Stomach (tissue), 9 donors: Measurements from ENCODE around the gene SLC29A1. TPM values are rescaled to one million over a fixed set of nuclear protein-coding genes. Genes with fewer than 3 reads are reported as not detected.

Source experiments
- DNase-seq, 2 donors: peaks; one replicate each; pipeline versions ENCODE4 v3.0.0 to v3.0.0-alpha.2; 2013 to 2019
- H3K27ac ChIP-seq, 5 donors: fragments of 200-600 bp in 4 of 5; sonication (generic) in 4 of 5; one replicate each; pipeline ENCODE4 v1.5.1; 2013 to 2019; ENCODE audit warnings: mild to moderate bottlenecking in 1 of 5, moderate library complexity in 1 of 5
- H3K27me3 ChIP-seq, 3 donors: fragments of 200-600 bp; sonication (generic); one replicate each; pipeline ENCODE4 v1.5.1; 2017 to 2019; ENCODE audit warnings: mixed run types in 1 of 3
- H3K36me3 ChIP-seq, 4 donors: fragments of 200-600 bp; sonication (generic); 1 replicate in 3 of 4; 2 replicates in 1 of 4; pipeline ENCODE4 v1.5.1; 2016 to 2019
- H3K4me1 ChIP-seq, 4 donors: fragments of 200-600 bp; sonication (generic); one replicate each; pipeline ENCODE4 v1.5.1; 2016 to 2019
- H3K4me3 ChIP-seq, 4 donors: fragments of 200-600 bp; sonication (generic) in 3 of 4; one replicate each; pipeline ENCODE4 v1.5.1; 2016 to 2019; ENCODE audit warnings: mild to moderate bottlenecking in 1 of 4
- H3K9me3 ChIP-seq, 4 donors: fragments of 200-600 bp; sonication (generic); one replicate each; pipeline ENCODE4 v1.5.1; 2016 to 2019
- EP300 ChIP-seq: sonication (generic); formaldehyde crosslinking; IDR thresholded peaks from one replicate; pipeline ENCODE4 v1.6.1; 2017; ENCODE audit warnings: antibody characterized with exemption
- POLR2A ChIP-seq, 4 donors: fragments of 450-650 bp; IDR thresholded peaks; one replicate each; pipeline ENCODE4 v1.6.1; 2016; ENCODE audit warnings: antibody characterized with exemption in 4 of 4, control low read depth in 2 of 4, mild to moderate bottlenecking in 1 of 4, moderate library complexity in 1 of 4
- POLR2AphosphoS5 ChIP-seq, 3 donors: sonication (generic); formaldehyde crosslinking; IDR thresholded peaks; one replicate each; pipeline ENCODE4 v1.6.1; 2016; ENCODE audit warnings: antibody characterized with exemption in 3 of 3
- WGBS, 5 donors: extraction: QIAGEN DNeasy Blood & Tissue Kit in 3 of 5; methylation state at CpG; one replicate each; pipeline versions ENCODE4 v1.1.5 to v1.1.7; 2013 to 2018; 5-methylcytosine and 5-hydroxymethylcytosine counted together
- intact Hi-C: fragments of 100-400 bp; cut with DNase I; formaldehyde crosslinking; loops from one replicate; pipeline ENCODE4 v1.15.1; 2023; ENCODE audit warnings: low total_unique reads
- polyA plus RNA-seq, 3 donors: library from polyadenylated mRNA; stranded (reverse); fragments of 200-250 nt; gene quantifications; one replicate each; pipeline ENCODE4 v1.2.3, GENCODE V29; 2013
- total RNA-seq, 5 donors: library from RNA; depleted of rRNA; stranded (reverse); fragments of >200 nt; gene quantifications; one replicate each; pipeline versions ENCODE4 v1.1.0 to v1.2.3, GENCODE V29; 2014 to 2016
- TF ChIP-seq, protein P1 (sequence below), 7 experiments: fragments of 450-650 bp in 4 of 7; fragments of 200-600 bp in 3 of 7; sonication (generic) in 3 of 7; IDR thresholded peaks; one replicate each; pipeline ENCODE4 v1.5.1; 2016 to 2019; ENCODE audit warnings: antibody characterized with exemption in 7 of 7, control low read depth in 2 of 7, mild to moderate bottlenecking in 1 of 7
- donor health status: healthy with polysubstance abuse.
- donor health status: Bipolar disorder and iron deficiency.
- donor health status: healthy.

SLC29A1 gene
- total and polyA plus RNA-seq, 8 donors, result 22.6 to 217 (median 36.2) TPM

DNA sequence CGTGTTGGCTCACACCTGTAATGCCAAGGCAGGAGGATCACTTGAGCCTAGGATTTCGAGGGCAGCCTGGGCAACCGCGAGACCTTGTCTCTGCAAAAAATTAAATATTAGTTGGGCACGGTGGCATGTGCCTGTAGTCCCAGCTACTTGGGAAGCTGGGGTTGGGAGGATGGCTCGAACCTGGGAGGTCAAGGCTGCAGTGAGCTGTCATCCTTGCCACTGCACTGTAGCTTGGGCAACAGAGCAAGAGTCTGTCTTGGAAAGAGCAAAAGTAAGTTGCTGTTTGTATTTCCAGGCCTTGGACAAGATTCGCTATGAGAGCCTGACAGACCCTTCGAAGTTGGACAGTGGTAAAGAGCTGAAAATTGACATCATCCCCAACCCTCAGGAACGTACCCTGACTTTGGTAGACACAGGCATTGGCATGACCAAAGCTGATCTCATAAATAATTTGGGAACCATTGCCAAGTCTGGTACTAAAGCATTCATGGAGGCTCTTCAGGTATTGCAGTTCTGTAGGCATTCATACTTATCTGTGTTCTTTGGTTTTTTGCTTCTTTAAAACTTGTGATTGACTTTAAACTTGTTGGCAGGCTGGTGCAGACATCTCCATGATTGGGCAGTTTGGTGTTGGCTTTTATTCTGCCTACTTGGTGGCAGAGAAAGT is 25.8 kb downstream of the SLC29A1 start:
- Histone ChIP-seq H3K27ac (peak overlapping the region; percentile 2 to 99 (median 97)), H3K4me1 (peaks cover 38 to 73% (median 59%) of the 10 kb centered on the region in 4 donors), H3K36me3 (peaks cover 54 to 58% (median 57%) of the 10 kb centered on the region in 4 donors), H3K9me3 (no peaks in the 10 kb centered on the region), H3K4me3 (peak overlapping the region in 3 of 4 donors; percentile 70 to 99 (median 93)), H3K27me3 (no peaks in the 10 kb centered on the region)
- intact Hi-C loops, result no loop called here
- no peak for DNase-seq
- TF ChIP-seq, protein P1, sequence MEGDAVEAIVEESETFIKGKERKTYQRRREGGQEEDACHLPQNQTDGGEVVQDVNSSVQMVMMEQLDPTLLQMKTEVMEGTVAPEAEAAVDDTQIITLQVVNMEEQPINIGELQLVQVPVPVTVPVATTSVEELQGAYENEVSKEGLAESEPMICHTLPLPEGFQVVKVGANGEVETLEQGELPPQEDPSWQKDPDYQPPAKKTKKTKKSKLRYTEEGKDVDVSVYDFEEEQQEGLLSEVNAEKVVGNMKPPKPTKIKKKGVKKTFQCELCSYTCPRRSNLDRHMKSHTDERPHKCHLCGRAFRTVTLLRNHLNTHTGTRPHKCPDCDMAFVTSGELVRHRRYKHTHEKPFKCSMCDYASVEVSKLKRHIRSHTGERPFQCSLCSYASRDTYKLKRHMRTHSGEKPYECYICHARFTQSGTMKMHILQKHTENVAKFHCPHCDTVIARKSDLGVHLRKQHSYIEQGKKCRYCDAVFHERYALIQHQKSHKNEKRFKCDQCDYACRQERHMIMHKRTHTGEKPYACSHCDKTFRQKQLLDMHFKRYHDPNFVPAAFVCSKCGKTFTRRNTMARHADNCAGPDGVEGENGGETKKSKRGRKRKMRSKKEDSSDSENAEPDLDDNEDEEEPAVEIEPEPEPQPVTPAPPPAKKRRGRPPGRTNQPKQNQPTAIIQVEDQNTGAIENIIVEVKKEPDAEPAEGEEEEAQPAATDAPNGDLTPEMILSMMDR (IDR thresholded peaks at IDR 0.05), result no peak
- no peak for TF ChIP-seq POLR2AphosphoS5 (IDR thresholded peaks at IDR 0.05)
- no peak for TF ChIP-seq EP300
- no peak for TF ChIP-seq POLR2A (IDR thresholded peaks at IDR 0.05)
- 48 to 58% (median 52%) methylated on average over 9 of the region's 9 CpGs for WGBS, 5 donors

DNA sequence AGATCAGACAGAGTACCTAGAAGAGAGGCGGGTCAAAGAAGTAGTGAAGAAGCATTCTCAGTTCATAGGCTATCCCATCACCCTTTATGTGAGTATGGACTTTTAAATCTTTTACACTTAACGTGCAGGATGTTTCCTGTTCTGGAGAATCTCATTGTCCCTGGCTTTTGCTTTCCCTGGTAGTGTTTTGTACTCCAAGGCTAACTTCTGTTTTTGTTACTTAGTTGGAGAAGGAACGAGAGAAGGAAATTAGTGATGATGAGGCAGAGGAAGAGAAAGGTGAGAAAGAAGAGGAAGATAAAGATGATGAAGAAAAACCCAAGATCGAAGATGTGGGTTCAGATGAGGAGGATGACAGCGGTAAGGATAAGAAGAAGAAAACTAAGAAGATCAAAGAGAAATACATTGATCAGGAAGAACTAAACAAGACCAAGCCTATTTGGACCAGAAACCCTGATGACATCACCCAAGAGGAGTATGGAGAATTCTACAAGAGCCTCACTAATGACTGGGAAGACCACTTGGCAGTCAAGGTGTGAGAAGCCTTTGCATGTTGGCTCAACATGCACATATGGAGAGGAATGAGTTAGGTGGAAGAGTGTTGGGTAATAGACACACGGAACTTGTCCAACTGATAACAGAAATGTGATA is 26.8 kb downstream of the SLC29A1 start:
- intact Hi-C loops, result no loop called here
- no peaks in the 10 kb centered on the region for H3K27me3 ChIP-seq
- peak overlapping the region in 2 of 4 donors; percentile 9 to 70 for H3K4me3 ChIP-seq
- 54 to 68% (median 60%) methylated on average over 6 of the region's 6 CpGs for WGBS, 5 donors
- H3K9me3 ChIP-seq, result no peaks in the 10 kb centered on the region
- TF ChIP-seq, protein P1 (IDR thresholded peaks at IDR 0.05), result no peak
- TF ChIP-seq POLR2AphosphoS5 (IDR thresholded peaks at IDR 0.05), result no peak
- H3K27ac ChIP-seq, result peak overlapping the region in 2 of 5 donors; percentile 25 to 29
- peaks cover 43 to 82% (median 66%) of the 10 kb centered on the region in 4 donors for H3K4me1 ChIP-seq
- peaks cover 64 to 68% (median 67%) of the 10 kb centered on the region in 4 donors for H3K36me3 ChIP-seq
- DNase-seq, result no peak

DNA sequence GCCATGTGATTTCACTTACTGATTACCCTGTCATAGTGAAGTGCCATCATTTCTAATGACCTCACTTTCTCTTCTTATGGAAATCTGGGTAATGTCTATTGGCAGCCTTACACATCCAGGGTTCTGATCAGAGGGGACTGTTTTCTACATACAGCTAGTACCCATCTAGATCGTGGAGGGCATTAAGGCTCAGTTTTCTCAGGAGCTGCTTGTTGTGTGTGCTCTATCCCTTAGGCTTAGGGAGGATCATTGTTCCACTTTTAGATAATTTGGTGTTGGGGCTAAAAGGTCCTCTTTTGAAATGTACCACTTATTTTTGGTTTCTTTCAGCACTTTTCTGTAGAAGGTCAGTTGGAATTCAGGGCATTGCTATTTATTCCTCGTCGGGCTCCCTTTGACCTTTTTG is 27.3 kb downstream of the SLC29A1 start:
- Histone ChIP-seq H3K4me1 (peaks cover 40 to 82% (median 66%) of the 10 kb centered on the region in 4 donors), H3K4me3 (peak overlapping the region in 2 of 4 donors; percentile 9 to 10), H3K9me3 (no peaks in the 10 kb centered on the region), H3K27ac (peak overlapping the region in 2 of 5 donors; percentile 25 to 29), H3K27me3 (no peaks in the 10 kb centered on the region), H3K36me3 (peaks cover 66 to 73% (median 71%) of the 10 kb centered on the region in 4 donors)
- TF ChIP-seq POLR2A (IDR thresholded peaks at IDR 0.05) (no peak), EP300 (no peak), POLR2AphosphoS5 (IDR thresholded peaks at IDR 0.05) (no peak)
- TF ChIP-seq, protein P1 (IDR thresholded peaks at IDR 0.05), result no peak
- no peak for DNase-seq
- WGBS, 5 donors, result 55 to 68% (median 63%) methylated on average over 3 of the region's 3 CpGs
- intact Hi-C loops, result no loop called here

DNA sequence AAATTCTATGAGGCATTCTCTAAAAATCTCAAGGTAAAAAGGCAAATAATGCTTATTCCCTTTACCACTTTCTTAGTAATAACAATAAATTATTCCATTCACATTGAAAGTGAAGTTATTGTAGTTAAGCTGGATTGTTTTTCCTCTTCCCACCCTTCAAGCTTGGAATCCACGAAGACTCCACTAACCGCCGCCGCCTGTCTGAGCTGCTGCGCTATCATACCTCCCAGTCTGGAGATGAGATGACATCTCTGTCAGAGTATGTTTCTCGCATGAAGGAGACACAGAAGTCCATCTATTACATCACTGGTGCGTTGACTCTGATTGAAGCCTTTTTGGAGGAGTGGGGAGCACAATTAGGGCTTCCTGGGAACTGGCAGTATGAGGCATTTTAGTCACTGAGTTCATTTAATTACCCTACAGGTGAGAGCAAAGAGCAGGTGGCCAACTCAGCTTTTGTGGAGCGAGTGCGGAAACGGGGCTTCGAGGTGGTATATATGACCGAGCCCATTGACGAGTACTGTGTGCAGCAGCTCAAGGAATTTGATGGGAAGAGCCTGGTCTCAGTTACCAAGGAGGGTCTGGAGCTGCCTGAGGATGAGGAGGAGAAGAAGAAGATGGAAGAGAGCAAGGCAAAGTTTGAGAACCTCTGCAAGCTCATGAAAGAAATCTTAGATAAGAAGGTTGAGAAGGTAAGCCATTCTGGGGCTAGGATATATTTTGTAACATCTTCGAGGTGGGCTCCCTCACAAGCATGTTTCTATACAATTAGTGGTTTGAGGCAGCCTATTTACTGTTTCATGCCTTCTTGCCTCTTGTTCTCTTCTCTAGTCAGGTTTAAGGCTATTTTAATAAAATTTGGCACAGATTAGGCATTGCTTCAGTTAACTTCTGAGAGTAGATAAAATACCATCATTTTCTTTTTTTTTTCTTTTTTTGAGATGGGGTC is 28.5 kb downstream of the SLC29A1 start:
- Histone ChIP-seq H3K36me3 (peaks cover 66 to 75% (median 72%) of the 10 kb centered on the region in 4 donors), H3K27me3 (no peaks in the 10 kb centered on the region), H3K4me1 (peaks cover 48 to 89% (median 73%) of the 10 kb centered on the region in 4 donors), H3K9me3 (no peaks in the 10 kb centered on the region), H3K4me3 (no peak overlapping the region), H3K27ac (no peak overlapping the region)
- DNase-seq, result no peak
- TF ChIP-seq POLR2A (IDR thresholded peaks at IDR 0.05) (no peak), EP300 (no peak), POLR2AphosphoS5 (IDR thresholded peaks at IDR 0.05) (no peak)
- TF ChIP-seq, protein P1 (IDR thresholded peaks at IDR 0.05), result no peak
- intact Hi-C loops, result no loop called here
- WGBS, 5 donors, result 85 to 89% (median 87%) methylated on average over 14 of the region's 14 CpGs
